MG63 (cell line): ENCODE measurements around the gene NUP93. TPM values are rescaled to one million over a fixed set of nuclear protein-coding genes. Genes with fewer than 3 reads are reported as not detected.

ENCODE experiments used
- DNase-seq: peaks from one replicate; pipeline ENCODE4 v3.0.0-alpha.2; 2020
- H3K27me3 ChIP-seq: fragments of 250-450 bp; sonication (Bioruptor Pico); 2 replicates; pipeline ENCODE4 v1.5.1; 2020; ENCODE audit warnings: mild to moderate bottlenecking, moderate library complexity
- H3K36me3 ChIP-seq: fragments of 250-450 bp; sonication (Bioruptor Pico); 2 replicates; pipeline ENCODE4 v1.5.1; 2020; ENCODE audit warnings: mild to moderate bottlenecking, moderate library complexity
- H3K4me3 ChIP-seq: fragments of 250-450 bp; sonication (Bioruptor Pico); 2 replicates; pipeline ENCODE4 v1.5.1; 2020; ENCODE audit warnings: mild to moderate bottlenecking, moderate library complexity
- H3K9me3 ChIP-seq: fragments of 250-450 bp; sonication (Bioruptor Pico); 2 replicates; pipeline ENCODE4 v1.5.1; 2020; ENCODE audit warnings: mild to moderate bottlenecking, moderate library complexity
- total RNA-seq: library from RNA; depleted of rRNA; stranded (reverse); fragments of >200 nt; shearing (Covaris generic); gene quantifications from 2 replicates; pipeline ENCODE4 v1.2.3, GENCODE V29; 2014; ENCODE audit warnings: low replicate concordance

NUP93 gene
- total RNA-seq, 1 experiment from 2014 or later, result 160 TPM

- Histone ChIP-seq H3K9me3 (no peaks in the 10 kb centered on the region), H3K27me3 (no peaks in the 10 kb centered on the region), H3K36me3 (peaks cover 88% of the 10 kb centered on the region), H3K4me3 (no peak overlapping the region)
- peak; percentile 31 for DNase-seq
Measured at GRCh38 chr16:56841233-56841632, 111.3 kb downstream of the NUP93 start.

- no peak for DNase-seq
- no peaks in the 10 kb centered on the region for H3K9me3 ChIP-seq
- no peaks in the 10 kb centered on the region for H3K27me3 ChIP-seq
- peaks cover 86% of the 10 kb centered on the region for H3K36me3 ChIP-seq
- H3K4me3 ChIP-seq, result no peak overlapping the region
Measured at GRCh38 chr16:56841659-56842058, 111.7 kb downstream of the NUP93 start.

- Histone ChIP-seq H3K36me3 (peaks cover 86% of the 10 kb centered on the region), H3K4me3 (no peak overlapping the region), H3K27me3 (no peaks in the 10 kb centered on the region), H3K9me3 (no peaks in the 10 kb centered on the region)
- no peak for DNase-seq
Measured at GRCh38 chr16:56842133-56842532, 112.2 kb downstream of the NUP93 start.

- Histone ChIP-seq H3K36me3 (peaks cover 68% of the 10 kb centered on the region), H3K4me3 (no peak overlapping the region), H3K9me3 (no peaks in the 10 kb centered on the region), H3K27me3 (no peaks in the 10 kb centered on the region)
- DNase-seq, result no peak
Measured at GRCh38 chr16:56844056-56844455, 114.1 kb downstream of the NUP93 start.

- Histone ChIP-seq H3K36me3 (peaks cover 41% of the 10 kb centered on the region), H3K4me3 (no peak overlapping the region), H3K9me3 (no peaks in the 10 kb centered on the region), H3K27me3 (no peaks in the 10 kb centered on the region)
- DNase-seq, result peak; percentile 61
Measured at GRCh38 chr16:56847173-56847910, 117.4 kb downstream of the NUP93 start.

GRCh38 chr16:56848029-56848936 is 118.4 kb downstream of the NUP93 start:
- DNase-seq, result peak; percentile 98
- H3K4me3 ChIP-seq, result no peak overlapping the region
- no peaks in the 10 kb centered on the region for H3K9me3 ChIP-seq
- no peaks in the 10 kb centered on the region for H3K27me3 ChIP-seq
- peaks cover 34% of the 10 kb centered on the region for H3K36me3 ChIP-seq

- H3K4me3 ChIP-seq, result no peak overlapping the region
Measured at GRCh38 chr16:56848955-56849689, 119.2 kb downstream of the NUP93 start.

GRCh38 chr16:56849690-56850680 is 120.1 kb downstream of the NUP93 start:
- Histone ChIP-seq H3K36me3 (peaks cover 18% of the 10 kb centered on the region), H3K4me3 (no peak overlapping the region), H3K27me3 (no peaks in the 10 kb centered on the region), H3K9me3 (no peaks in the 10 kb centered on the region)
- DNase-seq, result no peak

More at GRCh38 chr16:56848955-56849689, 119.2 kb downstream of the NUP93 start:
- H3K27me3 ChIP-seq, result no peaks in the 10 kb centered on the region
- DNase-seq, result peak; percentile 96
- H3K9me3 ChIP-seq, result no peaks in the 10 kb centered on the region
- H3K36me3 ChIP-seq, result peaks cover 25% of the 10 kb centered on the region

- no peaks in the 10 kb centered on the region for H3K27me3 ChIP-seq
- H3K9me3 ChIP-seq, result no peaks in the 10 kb centered on the region
- H3K4me3 ChIP-seq, result no peak overlapping the region
- H3K36me3 ChIP-seq, result peaks cover 3% of the 10 kb centered on the region; the same call in 1 of the 2 replicates
- DNase-seq, result no peak
Measured at GRCh38 chr16:56851671-56852400, 121.9 kb downstream of the NUP93 start.

GRCh38 chr16:56852401-56852730 is 122.4 kb downstream of the NUP93 start:
- Histone ChIP-seq H3K4me3 (no peak overlapping the region), H3K27me3 (no peaks in the 10 kb centered on the region), H3K36me3 (no peaks in the 10 kb centered on the region; the same call in 1 of the 2 replicates), H3K9me3 (no peaks in the 10 kb centered on the region)
- DNase-seq, result no peak

GRCh38 chr16:56852968-56853367 is 123.0 kb downstream of the NUP93 start:
- no peak overlapping the region for H3K4me3 ChIP-seq
- DNase-seq, result no peak
- H3K27me3 ChIP-seq, result no peaks in the 10 kb centered on the region
- H3K36me3 ChIP-seq, result no peaks in the 10 kb centered on the region; the same call in 1 of the 2 replicates
- H3K9me3 ChIP-seq, result no peaks in the 10 kb centered on the region

- Histone ChIP-seq H3K9me3 (no peaks in the 10 kb centered on the region), H3K4me3 (no peak overlapping the region), H3K27me3 (no peaks in the 10 kb centered on the region), H3K36me3 (no peaks in the 10 kb centered on the region)
- no peak for DNase-seq
Measured at GRCh38 chr16:56855201-56855600, 125.3 kb downstream of the NUP93 start.

GRCh38 chr16:56855946-56856345 is 126.0 kb downstream of the NUP93 start:
- DNase-seq, result no peak
- Histone ChIP-seq H3K4me3 (no peak overlapping the region), H3K9me3 (no peaks in the 10 kb centered on the region), H3K36me3 (no peaks in the 10 kb centered on the region), H3K27me3 (no peaks in the 10 kb centered on the region)

GRCh38 chr16:56856876-56857447 is 127.0 kb downstream of the NUP93 start:
- Histone ChIP-seq H3K9me3 (no peaks in the 10 kb centered on the region), H3K36me3 (no peaks in the 10 kb centered on the region)
- no peak for DNase-seq

GRCh38 chr16:56858374-56858773 is 128.4 kb downstream of the NUP93 start:
- no peaks in the 10 kb centered on the region for H3K27me3 ChIP-seq
- H3K36me3 ChIP-seq, result no peaks in the 10 kb centered on the region
- no peaks in the 10 kb centered on the region for H3K9me3 ChIP-seq
- no peak for DNase-seq
- H3K4me3 ChIP-seq, result no peak overlapping the region

More at GRCh38 chr16:56856876-56857447, 127.0 kb downstream of the NUP93 start:
- no peaks in the 10 kb centered on the region for H3K27me3 ChIP-seq
- no peak overlapping the region for H3K4me3 ChIP-seq
